Neural progenitor cell (in vitro differentiated cells): ENCODE data around the gene VN1R4.

ENCODE experiments used
- EZH2 ChIP-seq: fragments of 200-600 bp; sonication (generic); IDR thresholded peaks from 2 replicates; pipeline ENCODE4 v1.6.1; 2017; ENCODE audit warnings: antibody characterized with exemption, mild to moderate bottlenecking, moderate library complexity
- TF ChIP-seq, protein P1 (sequence below): fragments of 200-600 bp; sonication (generic); IDR thresholded peaks from 2 replicates; pipeline ENCODE4 v1.5.1; 2017; ENCODE audit warnings: antibody characterized with exemption, mild to moderate bottlenecking

DNA sequence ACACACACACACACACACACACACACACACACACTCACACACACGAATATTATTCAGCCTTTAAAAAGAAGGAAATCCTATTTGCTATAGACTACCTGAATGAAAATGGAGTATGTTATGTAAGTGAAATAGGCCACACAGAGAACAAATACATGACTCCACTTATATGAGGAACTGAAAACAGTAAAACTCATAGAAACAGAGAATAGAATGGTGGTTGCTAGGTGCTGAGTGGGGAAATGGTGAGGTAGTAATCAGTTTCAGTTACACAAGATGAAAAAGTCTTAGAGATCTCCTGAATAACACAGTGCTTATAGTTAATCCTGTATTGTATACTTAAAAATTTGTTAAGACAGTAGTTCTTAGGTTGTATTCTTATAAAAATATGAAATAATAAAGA, 21.0 kb downstream of the VN1R4 start:
- TF ChIP-seq, protein P1, sequence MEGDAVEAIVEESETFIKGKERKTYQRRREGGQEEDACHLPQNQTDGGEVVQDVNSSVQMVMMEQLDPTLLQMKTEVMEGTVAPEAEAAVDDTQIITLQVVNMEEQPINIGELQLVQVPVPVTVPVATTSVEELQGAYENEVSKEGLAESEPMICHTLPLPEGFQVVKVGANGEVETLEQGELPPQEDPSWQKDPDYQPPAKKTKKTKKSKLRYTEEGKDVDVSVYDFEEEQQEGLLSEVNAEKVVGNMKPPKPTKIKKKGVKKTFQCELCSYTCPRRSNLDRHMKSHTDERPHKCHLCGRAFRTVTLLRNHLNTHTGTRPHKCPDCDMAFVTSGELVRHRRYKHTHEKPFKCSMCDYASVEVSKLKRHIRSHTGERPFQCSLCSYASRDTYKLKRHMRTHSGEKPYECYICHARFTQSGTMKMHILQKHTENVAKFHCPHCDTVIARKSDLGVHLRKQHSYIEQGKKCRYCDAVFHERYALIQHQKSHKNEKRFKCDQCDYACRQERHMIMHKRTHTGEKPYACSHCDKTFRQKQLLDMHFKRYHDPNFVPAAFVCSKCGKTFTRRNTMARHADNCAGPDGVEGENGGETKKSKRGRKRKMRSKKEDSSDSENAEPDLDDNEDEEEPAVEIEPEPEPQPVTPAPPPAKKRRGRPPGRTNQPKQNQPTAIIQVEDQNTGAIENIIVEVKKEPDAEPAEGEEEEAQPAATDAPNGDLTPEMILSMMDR: no peak
- TF ChIP-seq EZH2: no peak
